ENCODE results near the gene ASXL2.
A peak's percentile ranks its signal among the peaks of the same experiment; 100 is the strongest.
"Not testable (repeated sequence)": the region's sequence is repeated elsewhere in the genome, so short reads cannot be mapped to it uniquely, and the experiment has no call there.

Gene ASXL2

DNA sequence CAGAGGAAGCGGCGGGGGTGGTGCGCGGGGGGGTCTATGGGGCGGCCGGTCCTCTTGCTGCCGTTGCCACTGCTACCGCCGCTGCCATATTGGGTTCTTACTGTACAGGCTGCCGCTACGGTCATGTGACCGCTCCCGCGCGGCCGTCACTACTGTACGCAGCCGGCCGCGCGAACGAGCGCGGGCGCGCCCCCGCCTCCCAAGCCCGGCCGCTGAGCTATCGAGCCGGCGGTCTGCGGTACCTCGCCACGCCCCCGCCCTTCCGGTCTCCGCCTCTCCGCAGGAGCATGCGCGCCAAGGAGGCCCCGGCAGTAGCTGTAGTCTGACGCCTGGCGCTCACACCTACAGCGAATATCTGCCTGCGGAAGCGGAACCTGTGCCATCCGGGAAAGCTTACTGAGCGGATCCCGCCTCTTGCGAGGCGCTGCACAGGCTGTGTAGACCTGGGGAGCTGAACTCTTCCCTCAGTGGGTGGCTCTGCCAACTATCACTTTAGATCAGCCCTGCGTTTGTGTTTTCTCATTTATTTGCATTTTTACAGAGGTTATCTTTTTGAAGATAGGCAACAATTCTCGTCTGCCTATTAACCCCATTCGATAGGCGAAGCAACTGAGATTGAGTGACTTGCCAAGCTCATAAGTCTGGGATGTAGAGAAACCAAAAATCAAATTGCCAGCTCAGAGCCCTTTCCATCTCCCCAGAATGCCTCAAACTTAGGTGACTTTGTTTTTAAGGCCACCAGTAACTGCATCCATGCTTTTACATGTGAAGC, at the start of gene ASXL2:
ASXL2 (minus strand) TSS at position 127 of the 772 bp plus-strand sequence. CDS start 265 bp downstream, outside the sequence.
- TF ChIP-seq, protein P1, sequence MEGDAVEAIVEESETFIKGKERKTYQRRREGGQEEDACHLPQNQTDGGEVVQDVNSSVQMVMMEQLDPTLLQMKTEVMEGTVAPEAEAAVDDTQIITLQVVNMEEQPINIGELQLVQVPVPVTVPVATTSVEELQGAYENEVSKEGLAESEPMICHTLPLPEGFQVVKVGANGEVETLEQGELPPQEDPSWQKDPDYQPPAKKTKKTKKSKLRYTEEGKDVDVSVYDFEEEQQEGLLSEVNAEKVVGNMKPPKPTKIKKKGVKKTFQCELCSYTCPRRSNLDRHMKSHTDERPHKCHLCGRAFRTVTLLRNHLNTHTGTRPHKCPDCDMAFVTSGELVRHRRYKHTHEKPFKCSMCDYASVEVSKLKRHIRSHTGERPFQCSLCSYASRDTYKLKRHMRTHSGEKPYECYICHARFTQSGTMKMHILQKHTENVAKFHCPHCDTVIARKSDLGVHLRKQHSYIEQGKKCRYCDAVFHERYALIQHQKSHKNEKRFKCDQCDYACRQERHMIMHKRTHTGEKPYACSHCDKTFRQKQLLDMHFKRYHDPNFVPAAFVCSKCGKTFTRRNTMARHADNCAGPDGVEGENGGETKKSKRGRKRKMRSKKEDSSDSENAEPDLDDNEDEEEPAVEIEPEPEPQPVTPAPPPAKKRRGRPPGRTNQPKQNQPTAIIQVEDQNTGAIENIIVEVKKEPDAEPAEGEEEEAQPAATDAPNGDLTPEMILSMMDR (IDR thresholded peaks at IDR 0.05; ENCODE audit: low read depth, low read length) = no peak; the same call in 1 of the 2 replicates
- DNase-seq (ENCODE audit: extremely low read depth, low read depth) = peak; percentile 91

GRCh38 chr2:25926984-25927756, 48.9 kb upstream of the ASXL2 start:
- no peak for DNase-seq (ENCODE audit: extremely low read depth, low read depth)
- TF ChIP-seq, protein P1 (IDR thresholded peaks at IDR 0.05; ENCODE audit: low read depth, low read length) = no peak

DNA sequence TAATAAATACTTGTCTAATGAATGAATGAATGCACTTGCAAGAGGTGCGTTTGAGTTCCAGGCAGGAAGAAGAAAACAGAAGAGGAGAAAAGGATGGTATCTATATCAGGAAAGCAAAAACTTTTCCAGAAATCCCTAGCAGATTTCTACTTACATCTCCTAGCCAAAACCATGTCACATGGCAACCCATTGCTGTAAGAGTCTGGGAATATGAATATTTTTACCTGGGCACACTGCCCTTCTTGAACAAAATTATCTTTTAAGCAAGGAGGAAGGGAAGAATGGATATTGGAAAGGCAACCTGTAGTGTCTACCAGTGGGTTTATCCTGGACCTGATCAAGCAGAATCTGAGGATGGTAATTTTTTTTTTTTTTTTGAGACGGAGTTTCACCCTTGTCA, 44.2 kb upstream of the ASXL2 start:
- TF ChIP-seq, protein P1 (IDR thresholded peaks at IDR 0.05; ENCODE audit: low read depth, low read length) = no peak
- no peak for DNase-seq (ENCODE audit: extremely low read depth, low read depth)

- DNase-seq (ENCODE audit: extremely low read depth, low read depth) = no peak
- TF ChIP-seq, protein P1 (IDR thresholded peaks at IDR 0.05; ENCODE audit: low read depth, low read length) = no peak
Observed at GRCh38 chr2:25920786-25921415, 42.6 kb upstream of the ASXL2 start.

GRCh38 chr2:25920336-25920735, 42.0 kb upstream of the ASXL2 start:
- peak; percentile 75 for DNase-seq (ENCODE audit: extremely low read depth, low read depth)
- TF ChIP-seq, protein P1 (IDR thresholded peaks at IDR 0.05; ENCODE audit: low read depth, low read length) = no peak

DNA sequence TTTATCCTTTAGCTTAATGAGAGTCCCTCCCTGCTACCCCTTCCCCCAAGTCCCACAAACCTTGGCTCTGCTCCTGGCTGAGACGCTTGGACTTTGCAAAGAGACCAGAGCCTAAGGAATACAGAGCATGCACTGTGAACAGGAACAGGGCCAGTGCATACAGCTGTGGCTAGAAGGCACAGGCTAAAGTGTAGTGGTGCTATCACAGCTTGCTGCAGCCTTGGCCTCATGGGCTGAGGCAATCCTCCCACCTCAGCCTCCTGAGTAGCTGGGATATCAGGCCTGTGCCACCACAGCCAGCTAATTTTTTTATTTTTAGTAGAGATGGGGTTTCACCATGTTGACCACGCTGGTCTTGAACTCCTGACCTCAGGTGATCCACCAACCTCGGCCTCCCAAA, 39.5 kb upstream of the ASXL2 start:
- DNase-seq (ENCODE audit: extremely low read depth, low read depth) = no peak
- TF ChIP-seq, protein P1 (IDR thresholded peaks at IDR 0.05; ENCODE audit: low read depth, low read length) = no peak

DNA sequence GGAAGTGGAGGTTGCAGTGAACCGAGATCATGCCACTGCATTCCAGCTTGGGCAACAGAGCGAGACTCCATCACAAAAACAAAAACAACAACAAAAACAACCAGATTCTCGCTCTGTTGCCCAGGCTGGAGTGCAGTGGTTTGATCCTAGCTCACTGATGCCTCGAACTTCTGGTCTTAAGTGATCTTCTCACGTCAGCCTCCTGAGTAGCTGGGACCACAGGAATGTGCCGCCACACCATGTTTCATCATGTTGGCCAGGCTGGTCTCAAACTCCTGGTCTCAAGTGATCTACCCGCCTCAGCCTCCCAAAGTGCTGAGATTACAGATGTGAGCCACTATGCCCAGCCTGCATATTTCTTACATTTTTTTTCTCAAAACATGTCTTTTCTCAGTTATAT, 39.1 kb upstream of the ASXL2 start:
- not testable (repeated sequence) for DNase-seq (ENCODE audit: extremely low read depth, low read depth)

DNA sequence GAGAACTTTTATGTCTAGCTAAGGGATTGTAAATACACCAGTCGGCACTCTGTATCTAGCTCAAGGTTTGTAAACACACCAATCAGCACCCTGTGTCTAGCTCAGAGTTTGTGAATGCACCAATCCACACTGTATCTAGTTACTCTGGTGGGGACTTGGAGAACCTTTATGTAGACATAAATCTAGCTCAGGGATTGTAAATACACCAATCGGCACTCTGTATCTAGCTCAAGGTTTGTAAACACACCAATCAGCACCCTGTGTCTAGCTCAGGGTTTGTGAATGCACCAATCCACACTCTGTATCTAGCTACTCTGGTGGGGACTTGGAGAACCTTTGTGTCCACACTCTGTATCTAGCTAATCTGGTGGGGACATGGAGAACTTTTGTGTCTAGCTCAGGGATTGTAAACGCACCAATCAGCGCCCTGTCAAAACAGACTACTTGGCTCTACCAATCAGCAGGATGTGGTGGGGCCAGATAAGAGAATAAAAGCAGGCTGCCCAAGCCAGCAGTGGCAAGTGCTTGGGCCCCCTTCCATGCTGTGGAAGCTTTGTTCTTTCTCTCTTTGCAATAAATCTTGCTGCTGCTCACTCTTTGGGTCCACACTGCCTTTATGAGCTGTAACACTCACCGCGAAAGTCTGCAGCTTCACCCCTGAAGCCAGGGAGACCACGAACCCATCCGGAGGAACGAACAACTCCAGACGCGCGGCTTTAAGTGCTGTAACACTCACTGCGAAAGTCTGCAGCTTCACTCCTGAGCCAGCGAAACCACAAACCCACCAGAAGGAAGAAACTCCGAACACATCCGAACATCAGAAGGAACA, 37.9 kb upstream of the ASXL2 start:
- not testable (repeated sequence) for DNase-seq (ENCODE audit: extremely low read depth, low read depth)

- DNase-seq (ENCODE audit: extremely low read depth, low read depth) = not testable (repeated sequence)
Observed at GRCh38 chr2:25915411-25915810, 37.1 kb upstream of the ASXL2 start.

GRCh38 chr2:25913696-25913973, 35.3 kb upstream of the ASXL2 start:
- not testable (repeated sequence) for DNase-seq (ENCODE audit: extremely low read depth, low read depth)

Measured in AG09319 (cell line).